A673 (cell line): Measurements from ENCODE around the gene ABCA4. TPM values are rescaled to one million over a fixed set of nuclear protein-coding genes. Genes with fewer than 3 reads are reported as not detected.

ENCODE experiments used
- BruUV-seq: library from RNA; stranded (reverse); fragments of 400-500 nt; replicated peaks from 2 replicates; lab custom pipeline; 2021; lab: Mats Ljungman, UMichigan
- CTCF ChIA-PET: fragments of 300-600 bp; sonication (Branson Sonifier 250); formaldehyde crosslinking; loops from one replicate; lab custom pipeline; 2022; ENCODE audit warnings: antibody characterized with exemption; lab: Charles Lee
- POLR2A ChIA-PET: fragments of 300-600 bp; sonication (Branson Sonifier 250); formaldehyde crosslinking; loops from one replicate; lab custom pipeline; 2022; ENCODE audit warnings: antibody characterized with exemption; ENCODE audit not compliant: low non-redundant PET; lab: Charles Lee
- DNase-seq: peaks from one replicate; pipeline ENCODE4 v3.0.0-alpha.2; 2015; ENCODE audit warnings: low spot score
- H3K27ac ChIP-seq: fragments of 200-600 bp; sonication (generic); 2 replicates; pipeline ENCODE4 v1.5.1; 2016; ENCODE audit warnings: mixed run types, low read depth, mild to moderate bottlenecking, mixed read lengths, antibody characterized with exemption, low read length; ENCODE audit not compliant: poor library complexity, severe bottlenecking
- H3K27me3 ChIP-seq: fragments of 200-600 bp; sonication (generic); replicated peaks from 2 replicates; pipeline ENCODE4 v1.6.1; 2017; ENCODE audit warnings: mixed run types, low read depth, mild to moderate bottlenecking, mixed read lengths, antibody characterized with exemption, low read length; ENCODE audit not compliant: insufficient read depth, poor library complexity
- H3K36me3 ChIP-seq: fragments of 200-600 bp; sonication (generic); 2 replicates; pipeline ENCODE4 v1.6.1; 2016; ENCODE audit warnings: mixed run types, mild to moderate bottlenecking, mixed read lengths, antibody characterized with exemption, low read length; ENCODE audit not compliant: insufficient read depth, poor library complexity, severe bottlenecking
- H3K4me1 ChIP-seq: fragments of 200-600 bp; sonication (generic); 2 replicates; pipeline ENCODE4 v1.6.1; 2017; ENCODE audit warnings: mixed run types, mild to moderate bottlenecking, mixed read lengths, antibody characterized with exemption, low read length; ENCODE audit not compliant: insufficient read depth, poor library complexity, severe bottlenecking
- H3K4me3 ChIP-seq: fragments of 200-600 bp; sonication (generic); 2 replicates; pipeline ENCODE4 v1.5.1; 2016; ENCODE audit warnings: low read depth, mixed run types, mild to moderate bottlenecking, mixed read lengths, low read length; ENCODE audit not compliant: poor library complexity, severe bottlenecking
- H3K9me3 ChIP-seq: fragments of 200-600 bp; sonication (generic); 2 replicates; pipeline ENCODE4 v1.6.1; 2016; ENCODE audit warnings: mixed run types, low read depth, mild to moderate bottlenecking, mixed read lengths, antibody characterized with exemption, low read length; ENCODE audit not compliant: poor library complexity, severe bottlenecking
- EZH2 ChIP-seq: fragments of 200-600 bp; sonication (generic); IDR thresholded peaks from 2 replicates; pipeline ENCODE4 v1.6.1; 2017; ENCODE audit warnings: borderline replicate concordance, low read depth, mild to moderate bottlenecking, mixed read lengths, antibody characterized with exemption, low read length; ENCODE audit not compliant: poor library complexity, severe bottlenecking
- intact Hi-C: fragments of 100-400 bp; cut with micrococcal nuclease; formaldehyde crosslinking; loops from one replicate; pipeline ENCODE4 v1.10.0; 2022; ENCODE audit not compliant: unreplicated experiment
- total RNA-seq: library from RNA; stranded (reverse); gene quantifications from 2 replicates; pipeline ENCODE4 v1.2.3, GENCODE V29; 2021
- TF ChIP-seq, protein P1 (sequence below): fragments of 300-800, 200-600 bp; sonication (generic); conservative IDR thresholded peaks from 2 replicates; pipeline ENCODE4 v1.5.1; 2017; ENCODE audit warnings: low read depth, mild to moderate bottlenecking, antibody characterized with exemption, low read length, moderate library complexity, mixed read lengths

The ABCA4 gene
- total RNA-seq, 1 experiment from 2014 or later = 0.09 TPM

DNA sequence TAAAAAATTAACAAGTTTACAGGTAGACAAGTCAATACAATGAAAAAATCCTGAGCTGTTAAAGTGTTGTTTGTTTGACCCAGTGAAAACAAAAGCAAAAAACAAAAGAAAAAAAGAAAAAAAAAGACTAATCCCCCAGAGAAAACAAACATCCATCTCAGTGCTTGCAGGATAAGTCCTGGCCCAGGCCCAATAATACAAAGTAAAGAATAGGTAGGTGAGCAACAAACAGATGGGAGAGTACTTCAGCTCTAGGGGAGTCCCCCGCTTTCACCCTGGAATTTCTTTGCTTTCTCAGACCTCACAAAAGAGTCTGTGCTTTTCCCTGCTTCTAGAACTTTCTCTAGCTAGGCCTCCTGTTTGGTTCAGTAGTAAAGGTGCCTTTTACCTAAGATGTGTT is 70.3 kb downstream of the ABCA4 start:
- no peak overlapping the region for H3K27ac ChIP-seq
- intact Hi-C loops = no loop called here
- POLR2A ChIA-PET = no interaction called here

DNA sequence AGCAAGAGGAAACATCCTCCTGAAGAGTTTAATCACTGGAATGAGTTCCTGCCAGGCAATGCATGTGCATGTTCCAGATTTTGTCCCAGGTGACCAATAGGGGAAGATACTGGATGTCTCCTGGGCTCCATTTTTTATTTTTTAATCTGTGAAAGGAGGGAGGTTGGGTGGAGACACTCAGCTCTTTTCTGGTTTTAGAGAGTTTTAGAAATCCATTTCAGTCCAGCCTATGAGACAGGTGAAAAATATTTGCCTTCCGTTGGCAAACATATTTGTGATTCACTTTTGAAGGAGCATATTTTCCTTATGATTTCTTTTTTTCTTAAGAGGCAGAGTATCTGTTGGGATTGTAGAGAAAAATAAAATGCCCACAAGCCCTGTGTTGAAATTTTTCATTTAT is 70.7 kb downstream of the ABCA4 start:
- TF ChIP-seq EZH2 = no peak
- TF ChIP-seq, protein P1, sequence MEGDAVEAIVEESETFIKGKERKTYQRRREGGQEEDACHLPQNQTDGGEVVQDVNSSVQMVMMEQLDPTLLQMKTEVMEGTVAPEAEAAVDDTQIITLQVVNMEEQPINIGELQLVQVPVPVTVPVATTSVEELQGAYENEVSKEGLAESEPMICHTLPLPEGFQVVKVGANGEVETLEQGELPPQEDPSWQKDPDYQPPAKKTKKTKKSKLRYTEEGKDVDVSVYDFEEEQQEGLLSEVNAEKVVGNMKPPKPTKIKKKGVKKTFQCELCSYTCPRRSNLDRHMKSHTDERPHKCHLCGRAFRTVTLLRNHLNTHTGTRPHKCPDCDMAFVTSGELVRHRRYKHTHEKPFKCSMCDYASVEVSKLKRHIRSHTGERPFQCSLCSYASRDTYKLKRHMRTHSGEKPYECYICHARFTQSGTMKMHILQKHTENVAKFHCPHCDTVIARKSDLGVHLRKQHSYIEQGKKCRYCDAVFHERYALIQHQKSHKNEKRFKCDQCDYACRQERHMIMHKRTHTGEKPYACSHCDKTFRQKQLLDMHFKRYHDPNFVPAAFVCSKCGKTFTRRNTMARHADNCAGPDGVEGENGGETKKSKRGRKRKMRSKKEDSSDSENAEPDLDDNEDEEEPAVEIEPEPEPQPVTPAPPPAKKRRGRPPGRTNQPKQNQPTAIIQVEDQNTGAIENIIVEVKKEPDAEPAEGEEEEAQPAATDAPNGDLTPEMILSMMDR = no peak
- no TSS peak for BruUV-seq
- Histone ChIP-seq H3K27ac (no peak overlapping the region), H3K4me3 (no peak overlapping the region), H3K4me1 (peaks cover 19% of the 10 kb centered on the region), H3K27me3 (no peaks in the 10 kb centered on the region), H3K9me3 (no peaks in the 10 kb centered on the region), H3K36me3 (no peaks in the 10 kb centered on the region)
- ChIA-PET POLR2A (no interaction called here), CTCF (no interaction called here)
- intact Hi-C loops = no loop called here
- DNase-seq = no peak

More for the DNA sequence above, 70.3 kb downstream of the ABCA4 start:
- DNase-seq = no peak
- CTCF ChIA-PET = no interaction called here
- H3K4me1 ChIP-seq = peaks cover 23% of the 10 kb centered on the region
- no peak for TF ChIP-seq EZH2
- TF ChIP-seq, protein P1 = no peak
- H3K9me3 ChIP-seq = no peaks in the 10 kb centered on the region
- no peak overlapping the region for H3K4me3 ChIP-seq
- H3K36me3 ChIP-seq = no peaks in the 10 kb centered on the region
- no peaks in the 10 kb centered on the region for H3K27me3 ChIP-seq
- BruUV-seq = no TSS peak

DNA sequence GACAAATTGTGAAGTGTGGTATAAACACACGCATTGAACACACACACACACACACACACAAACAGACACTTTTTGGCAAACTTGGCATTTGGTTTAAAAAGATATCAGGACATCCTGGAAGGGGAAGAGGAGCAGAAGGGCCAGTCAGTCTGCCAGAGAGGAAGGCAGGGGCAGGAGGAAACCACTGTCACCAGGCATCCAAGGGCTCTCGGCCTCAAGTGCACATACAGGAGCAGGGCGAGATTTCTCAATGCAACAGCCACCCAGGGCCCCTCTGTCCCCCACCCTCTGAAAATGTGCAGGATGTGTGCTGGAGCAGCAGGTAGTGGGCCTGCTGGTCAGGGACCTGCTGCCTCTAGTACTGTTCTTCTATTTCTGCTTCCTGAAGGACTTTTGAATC is 71.2 kb downstream of the ABCA4 start:
- Histone ChIP-seq H3K27ac (no peak overlapping the region), H3K27me3 (no peaks in the 10 kb centered on the region), H3K36me3 (no peaks in the 10 kb centered on the region), H3K4me3 (no peak overlapping the region), H3K9me3 (no peaks in the 10 kb centered on the region), H3K4me1 (peaks cover 17% of the 10 kb centered on the region)
- POLR2A ChIA-PET = no interaction called here
- intact Hi-C loops = loop anchor here (5.0 kb wide), 3 partner anchors 188 to 758 kb away; partner anchors contain the start of gene ARHGAP29
- CTCF ChIA-PET = no interaction called here
- no peak for DNase-seq
- BruUV-seq = no TSS peak
- no peak for TF ChIP-seq EZH2
- TF ChIP-seq, protein P1 = no peak
